8988T (cell line): ENCODE data around the gene RCBTB2.

ENCODE experiments used
- DNase-seq: peaks from one replicate; pipeline ENCODE4 v3.0.0; 2011

RCBTB2 gene

GRCh38 chr13:48527955-48528354, 4.9 kb downstream of the RCBTB2 start:
- DNase-seq, result no peak

GRCh38 chr13:48526286-48526685, 6.6 kb downstream of the RCBTB2 start:
- DNase-seq, result no peak

GRCh38 chr13:48518083-48518482, 14.8 kb downstream of the RCBTB2 start:
- DNase-seq, result no peak

- DNase-seq, result no peak
Observed at GRCh38 chr13:48515732-48516131, 17.1 kb downstream of the RCBTB2 start.

- no peak for DNase-seq
Observed at GRCh38 chr13:48514793-48515192, 18.1 kb downstream of the RCBTB2 start.

GRCh38 chr13:48511621-48512230, 21.2 kb downstream of the RCBTB2 start:
- no peak for DNase-seq

- no peak for DNase-seq
Observed at GRCh38 chr13:48510698-48511097, 22.2 kb downstream of the RCBTB2 start.

- DNase-seq, result no peak
Observed at GRCh38 chr13:48508011-48508410, 24.9 kb downstream of the RCBTB2 start.

- DNase-seq, result no peak
Observed at GRCh38 chr13:48507021-48507420, 25.9 kb downstream of the RCBTB2 start.

- DNase-seq, result no peak
Observed at GRCh38 chr13:48506092-48506701, 26.7 kb downstream of the RCBTB2 start.

- no peak for DNase-seq
Observed at GRCh38 chr13:48505597-48506091, 27.2 kb downstream of the RCBTB2 start.

- no peak for DNase-seq
Observed at GRCh38 chr13:48505012-48505411, 27.9 kb downstream of the RCBTB2 start.

GRCh38 chr13:48504606-48505005, 28.3 kb downstream of the RCBTB2 start:
- DNase-seq, result no peak

GRCh38 chr13:48502601-48503319, 30.1 kb downstream of the RCBTB2 start:
- DNase-seq, result no peak

- DNase-seq, result no peak
Observed at GRCh38 chr13:48501705-48502104, 31.2 kb downstream of the RCBTB2 start.

- no peak for DNase-seq
Observed at GRCh38 chr13:48500652-48501197, 32.2 kb downstream of the RCBTB2 start.

- DNase-seq, result no peak
Observed at GRCh38 chr13:48497669-48498068, 35.2 kb downstream of the RCBTB2 start.

- no peak for DNase-seq
Observed at GRCh38 chr13:48496271-48497161, 36.4 kb downstream of the RCBTB2 start.

GRCh38 chr13:48494874-48495273, 38.0 kb downstream of the RCBTB2 start:
- no peak for DNase-seq

- DNase-seq, result no peak
Observed at GRCh38 chr13:48493851-48494250, 39.0 kb downstream of the RCBTB2 start.

- no peak for DNase-seq
Observed at GRCh38 chr13:48493066-48493765, 39.7 kb downstream of the RCBTB2 start.

GRCh38 chr13:48492470-48493065, 40.3 kb downstream of the RCBTB2 start:
- no peak for DNase-seq
